HG03558 (cell line): ENCODE data around the gene ST8SIA6.
A peak's percentile ranks its signal among the peaks of the same experiment; 100 is the strongest.
"Not testable (repeated sequence)": the region's sequence is repeated elsewhere in the genome, so short reads cannot be mapped to it uniquely, and the experiment has no call there.

Experiments used
- ATAC-seq: cut with Tn5 transposase; IDR thresholded peaks from one replicate; pipeline ENCODE4 v1.9.1; 2021; ENCODE audit warnings: moderate number of reproducible peaks; ENCODE audit not compliant: unreplicated experiment; ENCODE audit errors: extremely low read depth

Gene ST8SIA6

GRCh38 chr10:17454161-17455014, at the start of gene ST8SIA6:
Gene ST8SIA6 (minus strand): TSS chr10:17454595. CDS start chr10:17454255, 340 bp downstream.
- peak; percentile 59 for ATAC-seq

GRCh38 chr10:17503795-17504194, 49.4 kb upstream of the ST8SIA6 start:
- no peak for ATAC-seq

GRCh38 chr10:17502814-17503213, 48.4 kb upstream of the ST8SIA6 start:
- ATAC-seq = no peak

- ATAC-seq = not testable (repeated sequence)
Observed at GRCh38 chr10:17499014-17499413, 44.6 kb upstream of the ST8SIA6 start.

GRCh38 chr10:17497446-17498030, 43.1 kb upstream of the ST8SIA6 start:
- ATAC-seq = no peak

GRCh38 chr10:17494626-17495260, 40.3 kb upstream of the ST8SIA6 start:
- ATAC-seq = no peak

GRCh38 chr10:17488848-17489247, 34.5 kb upstream of the ST8SIA6 start:
- ATAC-seq = no peak

GRCh38 chr10:17483079-17483478, 28.7 kb upstream of the ST8SIA6 start:
- ATAC-seq = no peak

- ATAC-seq = no peak
Observed at GRCh38 chr10:17479822-17480221, 25.4 kb upstream of the ST8SIA6 start.

- ATAC-seq = no peak
Observed at GRCh38 chr10:17479015-17479615, 24.7 kb upstream of the ST8SIA6 start.

GRCh38 chr10:17476073-17476472, 21.7 kb upstream of the ST8SIA6 start:
- no peak for ATAC-seq

GRCh38 chr10:17475661-17476060, 21.3 kb upstream of the ST8SIA6 start:
- no peak for ATAC-seq

GRCh38 chr10:17474595-17475323, 20.4 kb upstream of the ST8SIA6 start:
- ATAC-seq = no peak

GRCh38 chr10:17473228-17473950, 19.0 kb upstream of the ST8SIA6 start:
- ATAC-seq = no peak

GRCh38 chr10:17472481-17473227, 18.3 kb upstream of the ST8SIA6 start:
- no peak for ATAC-seq

GRCh38 chr10:17470246-17470645, 15.9 kb upstream of the ST8SIA6 start:
- ATAC-seq = no peak

- no peak for ATAC-seq
Observed at GRCh38 chr10:17465328-17466125, 11.1 kb upstream of the ST8SIA6 start.

GRCh38 chr10:17464545-17464944, 10.2 kb upstream of the ST8SIA6 start:
- ATAC-seq = no peak
